Left lobe of liver (tissue), 1 donor: ENCODE measurements around the gene RAPGEF1. TPM values are rescaled to one million over a fixed set of nuclear protein-coding genes. Genes with fewer than 3 reads are reported as not detected.

Experiments
- total RNA-seq: library from RNA; stranded (reverse); gene quantifications from one replicate; pipeline ENCODE4 v1.2.1, GENCODE V29; 2021
- donor health status: DM: no; HTN: yes; CAD: no.

RAPGEF1 gene
- total RNA-seq, 1 donor from 2014 or later, result 36.9 TPM

Other genes starting within 250 kb of the RAPGEF1 start
- gene POMT1, start 237.2 kb downstream of the RAPGEF1 start, total RNA-seq, result 14.4 TPM
- gene UCK1, start 208.8 kb downstream of the RAPGEF1 start, total RNA-seq, result 40.2 TPM
- 8.5 TPM for gene PRRT1B, start 194.6 kb downstream of the RAPGEF1 start, total RNA-seq